LNCaP clone FGC (cell line): Measurements from ENCODE around the gene GFY.
A peak's percentile ranks its signal among the peaks of the same experiment; 100 is the strongest.
"Not testable (repeated sequence)": the region's sequence is repeated elsewhere in the genome, so short reads cannot be mapped to it uniquely, and the experiment has no call there.

ENCODE experiments used
- DNase-seq: peaks from one replicate; pipeline ENCODE4 v3.0.0-alpha.2; 2011; ENCODE audit warnings: low read depth
- H3K4me3 ChIP-seq: 2 replicates; pipeline ENCODE4 v1.5.1; 2011; ENCODE audit warnings: mild to moderate bottlenecking, low read depth, low read length, control low read depth
- CTCF ChIP-seq: IDR thresholded peaks from 2 replicates; pipeline ENCODE4 v1.5.1; 2012; ENCODE audit warnings: mild to moderate bottlenecking; ENCODE audit not compliant: control insufficient read depth, insufficient read depth; ENCODE audit errors: extremely low read depth

Gene GFY

GRCh38 chr19:49451430-49452181 lies 26.4 kb downstream of the GFY start, which contains the start of gene PIH1D1:
Gene PIH1D1, minus strand, starts transcription at chr19:49451814. Its CDS starts 240 bp downstream, at chr19:49451574.
- peak; percentile 99 for DNase-seq
- TF ChIP-seq CTCF, result no peak
- peak within 1 kb of the TSS; percentile 78 for H3K4me3 ChIP-seq

- no peak for TF ChIP-seq CTCF
- peak; percentile 90 for DNase-seq
- H3K4me3 ChIP-seq, result peak within 1 kb of the TSS; percentile 78
Observed at GRCh38 chr19:49453013-49453756, 28.0 kb downstream of the GFY start, which contains the start of gene ALDH16A1. Gene ALDH16A1, plus strand, starts transcription at chr19:49453225. Its CDS starts 107 bp downstream, at chr19:49453332.

- DNase-seq, result no peak
- peak overlapping the region; percentile 67 for H3K4me3 ChIP-seq
- no peak for TF ChIP-seq CTCF
Observed at GRCh38 chr19:49453757-49454240, 28.6 kb downstream of the GFY start.

GRCh38 chr19:49455773-49456172 lies 30.6 kb downstream of the GFY start:
- TF ChIP-seq CTCF, result no peak
- no peak for DNase-seq

GRCh38 chr19:49456326-49456725 lies 31.1 kb downstream of the GFY start:
- no peak for TF ChIP-seq CTCF

More at GRCh38 chr19:49455773-49456172, 30.6 kb downstream of the GFY start:
- no peak overlapping the region for H3K4me3 ChIP-seq

GRCh38 chr19:49458567-49458903 lies 33.3 kb downstream of the GFY start:
- DNase-seq, result no peak
- no peak for TF ChIP-seq CTCF
- no peak overlapping the region for H3K4me3 ChIP-seq

More at GRCh38 chr19:49456326-49456725, 31.1 kb downstream of the GFY start:
- DNase-seq, result no peak
- no peak overlapping the region for H3K4me3 ChIP-seq

GRCh38 chr19:49459388-49459787 lies 34.2 kb downstream of the GFY start:
- no peak overlapping the region for H3K4me3 ChIP-seq
- no peak for TF ChIP-seq CTCF
- no peak for DNase-seq

- H3K4me3 ChIP-seq, DNase-seq: not testable (repeated sequence)
Observed at GRCh38 chr19:49461130-49461529, 35.9 kb downstream of the GFY start.
